Measurements from ENCODE around the gene RFFL. TPM values are rescaled to one million over a fixed set of nuclear protein-coding genes. Genes with fewer than 3 reads are reported as not detected.
"Not testable (repeated sequence)": the region's sequence is repeated elsewhere in the genome, so short reads cannot be mapped to it uniquely, and the experiment has no call there.

RFFL gene
- total RNA-seq, 2 donors from 2014 or later: 14.5 to 19.0 TPM

DNA sequence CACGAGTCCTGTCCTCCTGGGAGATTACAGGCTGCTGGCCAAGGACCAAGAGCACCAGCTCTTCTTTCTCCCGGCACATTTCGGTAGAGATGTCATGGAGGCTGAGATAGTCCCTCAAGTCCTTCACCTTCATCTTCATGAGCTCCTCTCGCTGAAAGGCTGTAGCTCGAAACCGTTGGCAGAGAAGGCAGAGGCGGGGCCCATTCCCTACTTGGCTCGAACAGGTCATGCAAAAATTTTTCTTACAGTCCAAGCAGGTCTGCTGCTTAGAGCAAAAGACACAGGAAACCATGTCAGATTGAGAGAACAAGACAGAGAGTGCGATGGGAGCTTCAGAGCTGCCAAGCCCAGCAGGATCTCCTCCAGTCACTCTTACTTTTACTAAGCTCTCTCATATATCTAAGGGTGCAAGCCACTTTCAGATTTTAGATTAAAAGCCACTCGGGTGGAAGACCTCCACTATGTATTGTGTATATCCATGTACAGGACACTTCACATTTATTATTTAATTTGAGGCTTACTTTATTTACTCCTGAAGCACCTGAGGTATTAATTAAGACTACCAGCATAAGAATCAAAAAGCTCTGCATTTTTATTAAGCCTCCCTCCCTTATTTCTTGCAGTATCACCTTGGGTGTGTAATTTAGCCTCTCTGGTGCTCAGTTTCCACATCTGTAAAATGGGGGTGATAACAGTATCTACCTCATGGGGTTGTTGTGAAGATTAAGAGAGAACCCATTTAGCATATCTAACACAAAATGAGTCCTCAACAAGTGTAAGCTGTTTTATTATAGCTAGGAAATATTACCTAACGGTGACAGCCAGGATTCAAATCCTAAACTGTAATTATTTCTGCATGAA lies 41.8 kb downstream of the RFFL start:
- DNase-seq (no peak), ATAC-seq (peak in 1 of 2 donors; percentile 18)
- intact Hi-C loops (cut with DNase I): loop anchor here in 1 of 2 donors (2.0 kb wide), 1 partner anchor 67 kb away; no protein-coding TSS in a partner anchor

DNA sequence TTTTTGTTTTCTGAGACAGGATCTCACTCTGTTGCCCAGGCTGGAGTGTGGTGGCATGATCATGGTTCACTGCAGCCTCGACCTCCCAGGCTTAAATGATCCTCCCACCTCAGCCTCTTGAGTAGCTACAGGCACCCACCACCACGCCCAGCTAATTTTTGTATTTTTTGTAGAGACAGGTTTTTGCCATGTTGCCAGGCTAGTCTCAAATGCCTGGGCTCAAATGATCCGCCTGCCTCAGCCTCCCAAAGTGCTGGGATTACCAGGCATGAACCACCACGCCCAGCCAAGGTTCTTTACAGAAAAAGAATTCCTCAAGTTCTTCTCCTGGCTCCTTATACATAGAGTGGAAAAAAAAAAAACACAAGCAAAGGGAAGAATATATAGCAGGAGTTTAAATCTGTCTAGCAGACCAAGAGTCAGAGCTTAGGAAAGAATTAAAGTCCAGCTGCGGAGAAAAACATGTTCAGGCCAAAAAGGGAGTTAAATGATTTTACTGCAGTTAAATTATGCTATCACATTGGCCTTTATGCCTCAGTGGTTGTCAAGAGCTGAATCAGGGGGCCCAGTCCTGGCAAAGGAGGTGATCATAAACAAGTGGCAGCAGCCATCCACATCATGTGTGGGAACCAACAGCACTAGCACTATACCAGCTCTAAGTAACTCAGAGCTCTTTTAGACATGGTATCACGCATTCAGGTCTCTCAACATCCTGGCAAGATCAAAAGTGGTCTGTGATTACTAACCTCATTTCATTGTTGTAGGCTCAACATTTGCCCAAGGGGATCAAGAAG lies 43.9 kb downstream of the RFFL start:
- no peak for ATAC-seq
- intact Hi-C loops (cut with DNase I): no loop called here
- DNase-seq: no peak

DNA sequence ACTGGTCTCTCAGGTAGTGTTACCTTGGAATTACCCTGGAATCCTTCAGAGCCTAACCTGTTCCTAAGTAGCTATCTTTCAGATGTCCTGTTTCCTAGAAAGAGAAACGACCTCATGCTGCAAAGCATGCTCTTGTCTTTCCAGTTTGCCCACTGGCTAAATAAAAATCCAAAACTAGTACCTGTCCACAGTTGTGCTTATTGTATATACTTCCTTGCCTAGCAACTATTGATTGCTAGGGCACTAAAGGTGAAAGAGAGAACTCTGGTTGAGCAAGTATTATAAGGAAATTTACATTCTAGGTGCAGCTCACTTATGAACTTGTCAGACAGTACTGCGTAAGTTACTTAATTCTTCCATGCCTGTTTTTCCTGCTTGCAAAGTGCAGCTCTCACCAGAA lies 44.7 kb downstream of the RFFL start:
- ATAC-seq: no peak
- no peak for DNase-seq
- intact Hi-C loops (cut with DNase I): no loop called here

DNA sequence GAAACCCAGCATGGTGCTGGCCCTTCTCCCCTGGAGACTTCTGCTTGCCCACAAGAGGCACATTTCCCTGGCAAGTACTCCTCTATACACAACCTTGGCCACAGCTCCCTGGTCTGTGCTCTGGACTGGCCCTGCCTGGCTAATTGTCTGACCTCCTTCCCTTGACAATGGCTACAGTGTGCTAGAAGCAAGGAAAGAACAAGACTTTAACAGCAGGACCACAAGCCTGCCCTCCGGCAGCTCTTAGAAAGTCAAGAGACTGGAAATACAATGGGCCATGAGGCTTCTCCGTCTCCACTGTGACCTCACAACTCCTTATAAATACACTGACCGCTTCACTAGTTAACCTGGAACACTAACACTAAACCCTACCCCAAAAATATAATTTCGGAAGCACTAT lies 46.5 kb downstream of the RFFL start:
- no peak for ATAC-seq
- intact Hi-C loops (cut with DNase I): no loop called here
- DNase-seq: no peak

DNA sequence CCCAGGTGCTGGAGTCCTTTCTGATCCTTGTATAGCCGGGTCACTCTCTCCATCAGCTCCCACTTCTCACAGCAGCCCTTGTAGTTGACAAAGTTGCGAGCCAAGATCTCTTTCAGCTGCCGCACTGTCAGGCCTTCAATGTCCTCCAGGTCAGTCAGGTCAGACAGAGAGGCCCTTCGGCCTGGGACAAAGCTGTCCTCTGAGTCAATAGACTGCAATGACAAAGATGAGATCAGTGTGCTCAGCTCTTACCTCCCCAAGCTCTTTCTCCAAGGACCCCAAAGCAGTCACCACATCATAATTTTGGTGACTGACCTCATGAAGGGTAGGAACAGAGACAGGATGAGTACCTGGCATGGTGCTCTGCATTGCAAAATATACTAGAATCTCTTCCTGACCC lies 47.1 kb downstream of the RFFL start:
- no peak for ATAC-seq

DNA sequence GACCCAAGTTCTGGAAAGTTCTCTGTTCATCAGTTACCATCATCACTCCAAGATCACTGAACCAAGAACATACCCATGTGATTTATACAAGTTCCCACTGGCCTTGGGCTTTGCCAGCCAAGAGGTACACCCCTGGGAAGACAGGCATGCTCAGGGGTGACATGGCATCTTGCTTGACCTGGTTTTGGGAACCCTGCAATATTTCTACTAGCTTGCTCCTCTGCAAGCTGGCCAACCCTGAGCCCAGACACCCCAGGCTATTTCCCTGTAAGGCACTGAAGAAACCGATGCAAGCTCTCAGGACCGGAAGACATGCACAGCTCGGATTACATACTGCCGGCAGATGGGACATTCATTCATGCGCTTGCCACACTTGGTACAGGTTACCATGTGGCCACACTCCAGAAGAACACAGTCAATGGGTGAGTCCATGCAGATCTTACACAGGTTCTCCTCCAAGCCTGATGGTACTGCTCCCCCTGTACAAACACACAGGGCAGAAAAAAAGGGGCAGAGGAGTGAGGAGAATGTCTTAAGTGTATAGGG lies 51.8 kb downstream of the RFFL start:
- intact Hi-C loops (cut with DNase I): no loop called here
- ATAC-seq (no peak), DNase-seq (no peak)

More for the DNA sequence above, 47.1 kb downstream of the RFFL start:
- intact Hi-C loops (cut with DNase I): no loop called here
- DNase-seq: no peak

DNA sequence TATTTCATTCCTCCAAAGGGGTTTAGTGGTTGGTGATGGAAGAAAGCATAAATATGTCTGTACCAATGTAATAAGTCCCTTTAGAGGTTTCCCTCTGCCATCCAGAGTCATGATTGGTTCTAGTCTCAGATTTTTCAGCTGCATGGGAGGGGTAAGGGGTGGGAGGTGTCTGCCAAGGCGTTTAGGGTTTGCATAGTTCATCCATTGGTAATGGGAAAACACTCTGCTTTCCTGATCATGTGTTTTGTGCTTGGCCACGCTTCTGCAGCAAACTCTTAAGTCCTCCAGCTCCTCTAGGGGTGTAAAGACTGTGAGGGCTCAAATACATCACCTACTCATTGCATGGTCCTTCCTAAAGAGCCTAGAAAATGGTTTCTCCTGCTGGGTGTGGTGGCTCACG lies 53.4 kb downstream of the RFFL start:
- intact Hi-C loops (cut with DNase I): no loop called here
- ATAC-seq (no peak), DNase-seq (no peak)

DNA sequence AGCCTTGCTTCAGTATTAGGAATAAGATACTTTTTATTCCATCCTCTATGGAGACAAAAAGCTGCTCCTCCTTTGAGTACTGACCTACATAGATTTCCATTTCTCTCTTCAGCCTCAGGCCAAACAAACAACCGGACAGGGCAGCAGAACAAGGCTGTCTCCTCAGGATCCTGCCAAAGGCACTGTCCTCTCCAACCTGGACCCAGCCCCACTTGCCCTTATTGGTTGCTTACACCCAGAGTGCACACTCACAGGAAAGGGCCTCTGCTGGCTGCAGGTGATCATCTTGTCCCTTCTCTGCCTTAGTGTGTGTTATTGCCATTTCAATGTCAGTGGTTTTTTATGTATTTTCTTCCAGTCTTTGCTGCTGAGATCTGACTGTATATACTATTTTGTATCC lies 56.5 kb downstream of the RFFL start:
- intact Hi-C loops (cut with DNase I): no loop called here
- ATAC-seq (no peak), DNase-seq (no peak)

DNA sequence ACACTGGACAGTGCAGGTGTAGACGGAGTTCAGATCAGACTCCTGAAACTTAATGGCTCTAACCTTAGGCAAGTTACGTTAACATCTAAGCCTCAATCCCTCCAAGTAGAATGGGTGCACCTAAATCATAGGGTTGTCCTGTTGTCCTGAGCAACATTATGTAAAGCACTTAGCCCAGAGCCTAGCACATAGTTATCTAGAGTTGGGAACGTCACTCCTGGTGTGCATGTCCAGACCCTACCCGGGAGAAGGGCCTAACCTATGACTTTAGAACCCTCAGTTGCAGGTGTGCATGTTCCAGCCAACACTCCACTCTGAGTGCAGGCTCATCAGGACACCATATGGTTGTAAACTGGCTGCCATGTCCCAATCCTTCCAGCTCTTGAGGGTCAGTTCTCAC lies 57.2 kb downstream of the RFFL start:
- intact Hi-C loops (cut with DNase I): no loop called here
- no peak for ATAC-seq
- DNase-seq: no peak

DNA sequence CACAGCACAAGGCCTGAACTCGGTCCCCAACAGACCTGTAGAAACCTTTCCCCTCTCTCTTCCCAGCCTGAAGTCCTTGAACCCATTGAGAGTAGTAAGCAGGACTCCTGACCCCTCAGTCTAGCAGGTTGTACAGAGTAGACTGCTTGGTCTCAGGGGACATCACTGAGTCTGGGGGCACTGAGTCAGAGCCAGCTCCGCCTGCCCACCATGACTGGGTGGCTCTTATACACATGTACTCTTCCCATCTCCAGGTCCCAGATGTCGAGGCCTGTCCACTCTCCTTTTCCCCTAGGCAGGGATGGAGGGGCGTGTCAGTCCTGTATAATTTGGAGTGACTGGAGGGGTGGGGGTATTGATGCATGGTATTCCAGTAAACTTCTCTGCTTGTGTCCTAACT lies 59.7 kb downstream of the RFFL start:
- DNase-seq: no peak
- intact Hi-C loops (cut with DNase I): no loop called here
- ATAC-seq: no peak

DNA sequence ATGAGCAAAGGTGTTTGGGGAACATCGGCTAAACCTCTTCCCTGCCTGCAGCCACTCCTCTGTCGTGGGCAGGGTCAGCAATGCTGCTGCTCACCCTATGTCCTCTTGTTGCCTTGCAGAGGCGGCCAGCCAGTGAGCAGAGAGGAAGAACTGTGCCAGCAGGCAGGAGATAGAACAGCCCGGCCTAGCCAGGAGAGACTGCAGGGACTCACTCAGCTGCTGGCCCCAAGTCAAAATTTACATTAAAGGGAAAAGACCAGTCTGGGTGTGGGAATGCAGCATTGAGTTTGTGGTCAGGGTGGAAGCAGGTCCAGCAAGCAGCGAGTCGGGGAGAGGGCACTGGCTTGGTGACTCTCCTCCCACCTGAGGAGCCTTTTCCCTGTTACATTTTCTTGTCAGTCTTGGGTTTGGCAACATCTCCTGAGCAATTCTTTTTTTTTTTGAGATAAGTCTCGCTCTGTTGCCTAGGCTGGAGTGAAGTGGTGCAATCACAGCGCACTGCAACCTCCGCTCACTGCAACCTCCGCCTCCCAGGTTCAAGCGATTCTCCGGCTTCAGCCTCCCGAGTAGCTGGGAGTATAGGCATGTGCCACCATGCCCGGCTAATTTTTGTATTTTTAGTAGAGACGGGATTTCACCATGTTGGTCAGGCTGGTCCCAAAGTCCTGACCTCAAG lies 60.5 kb downstream of the RFFL start:
- intact Hi-C loops (cut with DNase I): no loop called here
- DNase-seq (peak; percentile 41), ATAC-seq (peak; percentile 73 to 76)

DNA sequence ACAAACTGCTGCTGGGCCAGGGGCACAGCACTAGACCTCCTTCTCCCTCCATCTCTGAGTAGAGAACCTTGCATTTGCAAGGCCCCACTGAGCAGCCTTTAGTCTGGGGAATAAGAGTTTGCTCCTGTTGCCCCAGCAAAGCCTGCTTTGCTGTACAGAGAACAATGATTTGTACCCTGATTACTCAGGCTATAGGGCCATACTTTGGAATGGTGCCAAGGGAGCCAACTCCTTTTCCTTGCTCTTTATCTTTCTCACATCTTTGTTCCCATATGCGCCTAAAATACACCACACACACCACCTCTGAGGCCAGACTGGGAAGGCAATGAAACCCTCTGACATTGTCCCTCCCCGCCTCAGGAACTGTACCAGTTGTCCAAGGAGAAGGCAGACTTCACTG lies 62.0 kb downstream of the RFFL start:
- ATAC-seq (no peak), DNase-seq (no peak)
- intact Hi-C loops (cut with DNase I): no loop called here

DNA sequence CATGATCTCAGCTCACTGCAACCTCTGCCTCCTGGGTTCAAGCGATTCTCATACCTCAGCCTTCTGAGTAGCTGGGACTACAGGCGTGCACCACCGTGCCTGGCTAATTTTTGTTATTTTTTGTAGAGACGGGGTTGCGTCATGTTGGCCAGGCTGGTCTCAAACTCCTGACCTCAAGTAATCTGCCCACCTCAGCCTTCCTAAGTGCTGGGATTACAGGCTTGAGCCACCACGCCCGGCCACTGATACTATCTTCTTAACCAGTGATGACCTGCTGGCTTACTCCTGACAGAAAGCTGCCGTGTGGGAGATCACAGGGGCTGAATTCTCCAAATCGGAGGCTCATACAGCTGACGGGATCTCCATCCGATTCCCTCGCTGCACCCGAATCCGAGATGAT lies 62.5 kb downstream of the RFFL start:
- intact Hi-C loops (cut with DNase I); DNase-seq; ATAC-seq: not testable (repeated sequence)

DNA sequence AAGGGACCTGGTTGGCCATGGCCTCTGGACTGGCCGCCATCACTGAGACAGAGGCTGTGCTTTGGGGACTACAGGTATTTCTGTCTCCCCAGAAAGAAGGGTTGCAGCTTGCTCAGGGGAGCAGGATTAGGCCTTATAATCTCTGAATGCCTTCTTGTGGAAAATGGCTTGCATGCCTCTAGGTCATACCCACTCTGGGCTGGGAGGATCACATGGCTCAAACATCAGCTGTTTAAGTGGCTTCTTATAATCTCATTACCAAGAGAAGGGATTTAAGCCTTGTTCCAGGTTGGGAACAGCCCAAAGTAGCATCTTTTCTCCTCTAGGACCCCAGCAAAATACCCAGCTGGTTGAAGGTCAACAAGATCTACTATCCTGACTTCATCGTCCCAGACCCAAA lies 64.1 kb downstream of the RFFL start:
- no peak for ATAC-seq
- no peak for DNase-seq
- intact Hi-C loops (cut with DNase I): loop anchor here in 1 of 2 donors (5.0 kb wide), 1 partner anchor 88 kb away; no protein-coding TSS in a partner anchor

DNA sequence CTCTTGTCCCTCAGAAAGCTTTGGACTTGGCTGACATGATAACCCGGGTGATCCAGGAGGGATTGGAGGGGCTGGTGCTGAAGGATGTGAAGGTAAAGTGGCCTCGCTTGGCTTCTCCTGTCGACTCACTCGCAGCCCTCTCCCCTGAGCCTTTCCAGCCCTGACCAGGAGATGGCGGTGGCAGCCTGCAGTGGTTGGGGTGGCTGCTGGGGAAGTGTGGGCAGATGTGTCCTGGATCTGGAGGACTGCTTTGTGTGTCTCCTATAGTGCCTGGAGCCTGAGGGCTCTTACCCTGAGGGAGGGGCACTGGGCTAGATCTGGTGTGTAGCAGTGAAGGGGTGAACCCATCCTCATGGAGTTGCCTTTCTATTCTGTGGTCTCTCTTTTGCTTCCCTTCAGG lies 65.3 kb downstream of the RFFL start:
- ATAC-seq: peak; percentile 74 to 83
- intact Hi-C loops (cut with DNase I): loop anchor here in 1 of 2 donors (5.0 kb wide), 1 partner anchor 89 kb away; no protein-coding TSS in a partner anchor
- peak; percentile 61 for DNase-seq

DNA sequence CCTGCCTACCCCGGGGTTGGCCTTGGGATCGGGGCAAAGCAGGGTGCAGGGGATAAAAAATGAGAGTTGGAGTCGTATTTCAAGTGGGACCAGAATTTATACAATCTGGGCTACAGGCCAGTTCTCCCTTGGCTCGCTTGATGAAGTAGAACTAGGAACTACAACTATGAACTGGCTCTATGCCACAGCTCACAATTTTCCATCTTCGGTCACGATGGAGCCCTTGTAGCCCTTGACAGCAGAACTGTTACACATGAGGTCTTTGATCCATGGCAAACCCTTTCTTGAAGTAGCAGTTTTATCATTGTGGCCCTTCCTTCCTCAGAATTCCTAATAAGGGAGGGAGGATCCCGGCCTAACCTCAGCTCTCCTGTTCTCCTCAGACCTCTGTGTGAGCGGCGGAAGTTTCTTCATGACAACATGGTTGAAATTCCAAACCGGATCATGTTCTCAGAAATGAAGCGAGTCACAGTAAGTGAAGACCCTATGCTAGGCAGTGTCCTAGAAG lies 66.1 kb downstream of the RFFL start:
- intact Hi-C loops (cut with DNase I): loop anchor here in 1 of 2 donors (5.0 kb wide), 1 partner anchor 90 kb away; no protein-coding TSS in a partner anchor
- DNase-seq (peak; percentile 48), ATAC-seq (peak; percentile 58 to 82)

DNA sequence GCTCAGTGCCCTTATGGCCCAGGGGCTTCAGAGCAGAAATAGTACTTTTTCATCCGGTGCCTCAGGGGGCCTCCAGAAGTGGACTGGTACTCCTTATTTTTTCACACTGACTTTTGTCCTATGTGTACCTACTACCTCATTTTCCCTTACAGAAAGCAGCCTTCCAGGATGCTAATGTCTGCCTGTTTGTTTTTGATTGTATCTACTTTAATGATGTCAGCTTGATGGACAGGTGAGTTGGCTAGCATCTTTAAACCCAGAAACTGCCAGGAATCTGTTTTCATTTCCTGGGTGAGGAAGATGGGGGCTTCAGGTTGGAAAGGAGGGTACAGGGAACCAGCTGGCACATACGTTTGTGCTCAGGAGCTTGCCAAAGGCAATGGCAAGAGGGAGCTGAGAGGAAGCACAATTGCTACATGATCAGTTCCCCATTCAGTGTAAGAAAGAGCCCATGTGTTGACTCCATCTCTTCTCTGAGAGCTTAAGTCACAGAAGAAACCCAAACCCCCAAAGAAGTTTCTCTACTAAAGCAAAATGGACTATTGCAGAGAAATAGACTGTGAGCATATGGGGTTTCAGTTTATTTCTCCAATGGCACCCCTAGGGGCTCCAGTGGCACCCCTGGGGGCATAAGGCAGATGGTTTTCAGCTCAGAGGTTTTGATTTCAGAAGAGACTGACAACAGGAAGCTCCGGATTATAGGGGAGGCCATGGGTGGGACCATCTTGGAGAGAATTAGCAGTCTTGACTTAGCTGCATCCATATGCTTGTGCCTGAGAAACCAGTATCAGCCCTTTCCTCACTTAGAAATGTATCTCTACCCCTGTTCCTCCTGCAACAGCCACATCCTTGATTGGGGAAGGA lies 66.9 kb downstream of the RFFL start:
- ATAC-seq (no peak), DNase-seq (no peak)
- intact Hi-C loops (cut with DNase I): loop anchor here in 1 of 2 donors (5.0 kb wide), 1 partner anchor 91 kb away; no protein-coding TSS in a partner anchor

DNA sequence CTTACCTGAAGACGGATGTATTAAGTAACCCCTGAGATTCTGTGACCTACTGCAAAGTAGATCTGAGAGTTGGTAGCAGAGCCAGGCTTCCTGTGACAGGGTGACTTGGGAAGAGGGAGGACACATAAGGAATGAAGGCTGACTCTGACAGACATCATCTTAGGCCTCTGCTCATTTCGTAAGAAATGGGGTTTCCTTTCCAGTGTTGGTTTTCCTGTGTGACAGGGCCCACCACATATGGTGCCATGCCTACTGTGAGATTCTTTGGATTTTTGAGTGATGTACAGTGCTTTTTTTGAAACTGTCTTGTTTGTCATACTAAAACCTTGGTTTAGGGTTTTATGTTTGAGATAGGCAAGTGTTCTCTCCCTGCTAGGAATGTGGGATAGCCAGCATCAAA lies 70.5 kb downstream of the RFFL start:
- DNase-seq: no peak
- intact Hi-C loops (cut with DNase I): no loop called here
- ATAC-seq: no peak
